ENCODE data around the gene SCRN2.

The SCRN2 gene

GRCh38 chr17:47808830-47809480 is 32.1 kb downstream of the SCRN2 start:
- H3K4me3 ChIP-seq (replicated peaks; ENCODE audit: low read depth, low read length) = no peak overlapping the region
- DNase-seq (ENCODE audit: low read depth) = no peak
- no peak for TF ChIP-seq CTCF (IDR thresholded peaks at IDR 0.05; ENCODE audit: low read length, missing control alignments)

- TF ChIP-seq CTCF (IDR thresholded peaks at IDR 0.05; ENCODE audit: low read length, missing control alignments) = no peak
- H3K4me3 ChIP-seq (replicated peaks; ENCODE audit: low read depth, low read length) = no peak overlapping the region
- DNase-seq (ENCODE audit: low read depth) = no peak
Observed at GRCh38 chr17:47808036-47808829, 32.8 kb downstream of the SCRN2 start.

- no peak for DNase-seq (ENCODE audit: low read depth)
- no peak overlapping the region for H3K4me3 ChIP-seq (replicated peaks; ENCODE audit: low read depth, low read length)
- TF ChIP-seq CTCF (IDR thresholded peaks at IDR 0.05; ENCODE audit: low read length, missing control alignments) = no peak
Observed at GRCh38 chr17:47807421-47807820, 33.7 kb downstream of the SCRN2 start.

- H3K4me3 ChIP-seq (replicated peaks; ENCODE audit: low read depth, low read length) = no peak overlapping the region
- no peak for DNase-seq (ENCODE audit: low read depth)
- no peak for TF ChIP-seq CTCF (IDR thresholded peaks at IDR 0.05; ENCODE audit: low read length, missing control alignments)
Observed at GRCh38 chr17:47806913-47807255, 34.2 kb downstream of the SCRN2 start.

- no peak for DNase-seq (ENCODE audit: low read depth)
- no peak for TF ChIP-seq CTCF (IDR thresholded peaks at IDR 0.05; ENCODE audit: low read length, missing control alignments)
- H3K4me3 ChIP-seq (replicated peaks; ENCODE audit: low read depth, low read length) = no peak overlapping the region
Observed at GRCh38 chr17:47806026-47806912, 34.8 kb downstream of the SCRN2 start.

- no peak for DNase-seq (ENCODE audit: low read depth)
- no peak for TF ChIP-seq CTCF (IDR thresholded peaks at IDR 0.05; ENCODE audit: low read length, missing control alignments)
- no peak overlapping the region for H3K4me3 ChIP-seq (replicated peaks; ENCODE audit: low read depth, low read length)
Observed at GRCh38 chr17:47804461-47804860, 36.6 kb downstream of the SCRN2 start.

Data from fibroblast of pulmonary artery (primary cell).